SU-DHL-6 (cell line): ENCODE data around the gene THSD4.

Source experiments
- H2AFZ ChIP-seq: fragments of 200-600 bp; sonication (generic); 2 replicates; pipeline ENCODE4 v1.6.1; 2014; ENCODE audit warnings: low read depth, mild to moderate bottlenecking, moderate library complexity, mixed read lengths, antibody characterized with exemption, low read length; ENCODE audit not compliant: severe bottlenecking
- H3F3A ChIP-seq: fragments of 200-600 bp; shearing (Covaris generic); 2 replicates; pipeline ENCODE4 v1.6.0; 2016; ENCODE audit warnings: antibody characterized with exemption, mild to moderate bottlenecking; ENCODE audit not compliant: insufficient read depth
- H3K27ac ChIP-seq: fragments of 200-600 bp; sonication (generic); 2 replicates; pipeline ENCODE4 v1.5.1; 2016; ENCODE audit warnings: low read depth, mild to moderate bottlenecking, low read length, moderate library complexity, mixed read lengths
- H3K27me3 ChIP-seq: fragments of 200-600 bp; sonication (generic), shearing (Covaris generic); 2 replicates; pipeline ENCODE4 v1.6.0; 2014; ENCODE audit warnings: mild to moderate bottlenecking, low read length
- H3K36me3 ChIP-seq: fragments of 200-600 bp; sonication (generic); 2 replicates; pipeline ENCODE4 v1.6.1; 2014; ENCODE audit warnings: mild to moderate bottlenecking, low read length, mixed read lengths
- H3K4me2 ChIP-seq: fragments of 300-600, 200-600 bp; shearing (Covaris generic), sonication (generic); 2 replicates; pipeline ENCODE4 v1.6.0; 2014; ENCODE audit warnings: low read length, low read depth, mild to moderate bottlenecking; ENCODE audit not compliant: poor library complexity, severe bottlenecking
- H3K4me3 ChIP-seq: fragments of 200-600 bp; sonication (generic); 2 replicates; pipeline ENCODE4 v1.5.1; 2014; ENCODE audit warnings: antibody characterized with exemption, low read length, mild to moderate bottlenecking, mixed read lengths; ENCODE audit not compliant: insufficient read depth, poor library complexity, severe bottlenecking
- H3K79me2 ChIP-seq: fragments of 200-600 bp; sonication (generic); 2 replicates; pipeline ENCODE4 v1.6.1; 2014; ENCODE audit warnings: mild to moderate bottlenecking, low read length, moderate library complexity; ENCODE audit not compliant: insufficient read depth
- H3K9ac ChIP-seq: fragments of 200-600 bp; sonication (generic); 2 replicates; pipeline ENCODE4 v1.7.0; 2014; ENCODE audit warnings: mild to moderate bottlenecking, low read length
- H3K9me2 ChIP-seq: fragments of 200-600 bp; sonication (generic); replicated peaks from 2 replicates; pipeline ENCODE4 v1.6.1; 2014; ENCODE audit warnings: low read length; ENCODE audit not compliant: insufficient read depth
- H3K9me3 ChIP-seq: fragments of 200-600 bp; sonication (generic); 2 replicates; pipeline ENCODE4 v1.6.1; 2014; ENCODE audit warnings: low read length, mixed read lengths; ENCODE audit not compliant: insufficient read depth
- H4K20me1 ChIP-seq: fragments of 200-600 bp; sonication (generic); 2 replicates; pipeline ENCODE4 v1.6.1; 2014; ENCODE audit warnings: low read depth, mild to moderate bottlenecking, antibody characterized with exemption, low read length, moderate library complexity, mixed read lengths
- CTCF ChIP-seq: fragments of 200-600 bp; sonication (generic); IDR thresholded peaks from one replicate; pipeline ENCODE4 v1.5.1; 2017; ENCODE audit warnings: antibody characterized with exemption, mild to moderate bottlenecking, low read length, moderate library complexity; ENCODE audit not compliant: insufficient read depth, poor library complexity, severe bottlenecking
- EZH2phosphoT487 ChIP-seq: fragments of 200-600 bp; sonication (generic), shearing (Covaris generic); conservative IDR thresholded peaks from 2 replicates; pipeline ENCODE4 v1.6.1; 2018; ENCODE audit warnings: mild to moderate bottlenecking, antibody characterized with exemption, low read length, moderate library complexity, mixed read lengths

The THSD4 gene

GRCh38 chr15:71777216-71777943 lies 662.1 kb downstream of the THSD4 start:
- Histone ChIP-seq H3K36me3 (no peaks in the 10 kb centered on the region), H3K9me2 (no peaks in the 10 kb centered on the region), H3K9ac (no peak overlapping the region), H3K27ac (no peak overlapping the region), H3F3A (no peaks in the 10 kb centered on the region), H3K79me2 (no peaks in the 10 kb centered on the region), H3K4me2 (no peak overlapping the region), H4K20me1 (no peaks in the 10 kb centered on the region), H3K4me3 (no peak overlapping the region), H3K27me3 (no peaks in the 10 kb centered on the region), H2AFZ (no peak overlapping the region), H3K9me3 (no peaks in the 10 kb centered on the region)
- TF ChIP-seq EZH2phosphoT487 (no peak), CTCF (no peak)

GRCh38 chr15:71779073-71779797 lies 664.0 kb downstream of the THSD4 start:
- Histone ChIP-seq H3K4me3 (no peak overlapping the region), H3K4me2 (no peak overlapping the region), H3K9me3 (no peaks in the 10 kb centered on the region), H3K36me3 (no peaks in the 10 kb centered on the region), H3F3A (no peaks in the 10 kb centered on the region), H3K9ac (no peak overlapping the region), H3K27me3 (no peaks in the 10 kb centered on the region), H4K20me1 (no peaks in the 10 kb centered on the region), H3K79me2 (no peaks in the 10 kb centered on the region), H3K27ac (no peak overlapping the region), H3K9me2 (no peaks in the 10 kb centered on the region), H2AFZ (no peak overlapping the region)
- TF ChIP-seq EZH2phosphoT487 = no peak

- Histone ChIP-seq H3K36me3 (no peaks in the 10 kb centered on the region), H3K27ac (no peak overlapping the region), H3K79me2 (no peaks in the 10 kb centered on the region), H3K4me2 (no peak overlapping the region), H3F3A (no peaks in the 10 kb centered on the region), H3K9me2 (no peaks in the 10 kb centered on the region), H2AFZ (no peak overlapping the region), H3K9me3 (no peaks in the 10 kb centered on the region), H4K20me1 (no peaks in the 10 kb centered on the region), H3K27me3 (no peaks in the 10 kb centered on the region), H3K9ac (no peak overlapping the region), H3K4me3 (no peak overlapping the region)
- TF ChIP-seq CTCF (peak; percentile 62), EZH2phosphoT487 (no peak)
These were observed 665.1 kb downstream of the THSD4 start for GRCh38 chr15:71780115-71780976.
